D721Med (cell line): Measurements from ENCODE around the gene SYP.

Source experiments
- DNase-seq: peaks from one replicate; pipeline ENCODE4 v3.0.0; 2011; ENCODE audit warnings: low spot score; ENCODE audit not compliant: insufficient read length
- FAIRE-seq: peaks from 2 replicates; lab custom pipeline; 2011; peaks lifted over from hg19 to GRCh38; lab: Jason Lieb, UNC
- CTCF ChIP-seq: IDR thresholded peaks from 2 replicates; pipeline ENCODE4 v1.5.1; 2012; ENCODE audit warnings: mild to moderate bottlenecking, control low read depth; ENCODE audit not compliant: insufficient read depth; ENCODE audit errors: missing control alignments

The SYP gene

GRCh38 chrX:49232525-49232924 is 32.5 kb upstream of the SYP start:
- no peak for TF ChIP-seq CTCF
- FAIRE-seq (no peak), DNase-seq (no peak)

GRCh38 chrX:49231333-49232000 is 31.5 kb upstream of the SYP start:
- no peak for FAIRE-seq
- no peak for DNase-seq
- no peak for TF ChIP-seq CTCF

- no peak for DNase-seq
- FAIRE-seq, result no peak
- TF ChIP-seq CTCF, result no peak
Observed at GRCh38 chrX:49230500-49231232, 30.7 kb upstream of the SYP start.

- DNase-seq, result no peak
- no peak for TF ChIP-seq CTCF
- FAIRE-seq, result no peak
Observed at GRCh38 chrX:49228185-49228584, 28.2 kb upstream of the SYP start.

GRCh38 chrX:49227726-49228125 is 27.7 kb upstream of the SYP start:
- DNase-seq (no peak), FAIRE-seq (no peak)
- TF ChIP-seq CTCF, result no peak

GRCh38 chrX:49226946-49227345 is 27.0 kb upstream of the SYP start:
- DNase-seq (no peak), FAIRE-seq (no peak)
- no peak for TF ChIP-seq CTCF

- FAIRE-seq (no peak), DNase-seq (no peak)
- TF ChIP-seq CTCF, result no peak
Observed at GRCh38 chrX:49225858-49226257, 25.9 kb upstream of the SYP start.
